Suprapubic skin (tissue), 4 donors: Measurements from ENCODE around the gene CDPF1. TPM values are rescaled to one million over a fixed set of nuclear protein-coding genes. Genes with fewer than 3 reads are reported as not detected.

ENCODE experiments used
- DNase-seq, 2 donors: peaks; one replicate each; pipeline ENCODE4 v3.0.0-alpha.2; 2019; ENCODE audit warnings: low spot score in 2 of 2
- H3K27ac ChIP-seq: fragments of 200-600 bp; sonication (generic); one replicate; pipeline ENCODE4 v1.5.1; 2019
- H3K27me3 ChIP-seq: fragments of 200-600 bp; sonication (generic); one replicate; pipeline ENCODE4 v1.5.1; 2019
- H3K36me3 ChIP-seq: fragments of 200-600 bp; sonication (generic); one replicate; pipeline ENCODE4 v1.5.1; 2019
- H3K4me1 ChIP-seq: fragments of 200-600 bp; sonication (generic); one replicate; pipeline ENCODE4 v1.5.1; 2019
- H3K4me3 ChIP-seq: fragments of 200-600 bp; sonication (generic); one replicate; pipeline ENCODE4 v1.5.1; 2019; ENCODE audit warnings: mild to moderate bottlenecking
- H3K9me3 ChIP-seq: fragments of 200-600 bp; sonication (generic); one replicate; pipeline ENCODE4 v1.5.1; 2019
- EP300 ChIP-seq: sonication (generic); formaldehyde crosslinking; IDR thresholded peaks from one replicate; pipeline ENCODE4 v1.6.1; 2017; ENCODE audit warnings: antibody characterized with exemption
- POLR2A ChIP-seq, 2 donors: fragments of 450-650 bp; IDR thresholded peaks; one replicate each; pipeline ENCODE4 v1.6.1; 2017; ENCODE audit warnings: antibody characterized with exemption in 2 of 2, mild to moderate bottlenecking in 2 of 2, moderate library complexity in 2 of 2
- POLR2AphosphoS5 ChIP-seq, 3 donors: sonication (generic); formaldehyde crosslinking; IDR thresholded peaks; one replicate each; pipeline ENCODE4 v1.6.1; 2017; ENCODE audit warnings: antibody characterized with exemption in 3 of 3
- WGBS: methylation state at CpG from one replicate; pipeline ENCODE4 v1.1.5; 2018; 5-methylcytosine and 5-hydroxymethylcytosine counted together
- total RNA-seq, 4 donors: library from RNA; depleted of rRNA; stranded (reverse); fragments of >200 nt; gene quantifications; one replicate each; pipeline ENCODE4 v1.1.0, GENCODE V29; 2016
- TF ChIP-seq, protein P1 (sequence below), 2 donors: fragments of 200-600 bp in 1 of 2; fragments of 450-650 bp in 1 of 2; sonication (generic) in 1 of 2; IDR thresholded peaks; one replicate each; pipeline ENCODE4 v1.5.1; 2016 to 2019; ENCODE audit warnings: antibody characterized with exemption in 2 of 2, mild to moderate bottlenecking in 1 of 2, moderate library complexity in 1 of 2

The CDPF1 gene
- total RNA-seq, 4 donors from 2014 or later: 3.9 to 13.4 (median 9.5) TPM

DNA sequence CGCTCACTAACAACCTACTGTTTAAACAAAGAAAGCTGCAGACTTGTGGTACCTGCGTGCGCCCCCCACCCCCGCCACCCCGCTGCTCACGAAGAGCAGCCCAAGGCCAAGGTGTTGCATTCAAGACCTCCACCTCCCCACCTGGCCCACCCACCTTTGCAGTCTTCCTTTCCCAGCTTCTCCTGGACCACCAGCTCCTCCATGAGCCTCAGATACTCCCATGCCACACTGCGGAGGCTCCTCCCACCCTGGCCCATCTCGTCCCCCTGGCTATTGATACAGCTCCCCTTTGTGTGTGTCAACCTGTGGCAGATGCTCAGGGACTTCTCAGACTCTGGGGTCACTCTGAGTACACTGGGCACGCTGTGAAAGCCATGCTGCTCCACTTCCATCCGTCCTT lies 3.9 kb downstream of the CDPF1 start:
- no peak for TF ChIP-seq POLR2AphosphoS5 (IDR thresholded peaks at IDR 0.05)
- TF ChIP-seq POLR2A (IDR thresholded peaks at IDR 0.05): no peak
- TF ChIP-seq, protein P1, sequence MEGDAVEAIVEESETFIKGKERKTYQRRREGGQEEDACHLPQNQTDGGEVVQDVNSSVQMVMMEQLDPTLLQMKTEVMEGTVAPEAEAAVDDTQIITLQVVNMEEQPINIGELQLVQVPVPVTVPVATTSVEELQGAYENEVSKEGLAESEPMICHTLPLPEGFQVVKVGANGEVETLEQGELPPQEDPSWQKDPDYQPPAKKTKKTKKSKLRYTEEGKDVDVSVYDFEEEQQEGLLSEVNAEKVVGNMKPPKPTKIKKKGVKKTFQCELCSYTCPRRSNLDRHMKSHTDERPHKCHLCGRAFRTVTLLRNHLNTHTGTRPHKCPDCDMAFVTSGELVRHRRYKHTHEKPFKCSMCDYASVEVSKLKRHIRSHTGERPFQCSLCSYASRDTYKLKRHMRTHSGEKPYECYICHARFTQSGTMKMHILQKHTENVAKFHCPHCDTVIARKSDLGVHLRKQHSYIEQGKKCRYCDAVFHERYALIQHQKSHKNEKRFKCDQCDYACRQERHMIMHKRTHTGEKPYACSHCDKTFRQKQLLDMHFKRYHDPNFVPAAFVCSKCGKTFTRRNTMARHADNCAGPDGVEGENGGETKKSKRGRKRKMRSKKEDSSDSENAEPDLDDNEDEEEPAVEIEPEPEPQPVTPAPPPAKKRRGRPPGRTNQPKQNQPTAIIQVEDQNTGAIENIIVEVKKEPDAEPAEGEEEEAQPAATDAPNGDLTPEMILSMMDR (IDR thresholded peaks at IDR 0.05): no peak
- no peak for TF ChIP-seq EP300
- no peak overlapping the region for H3K27ac ChIP-seq
- 94% methylated on average over 10 of the region's 10 CpGs for whole genome bisulfite sequencing

DNA sequence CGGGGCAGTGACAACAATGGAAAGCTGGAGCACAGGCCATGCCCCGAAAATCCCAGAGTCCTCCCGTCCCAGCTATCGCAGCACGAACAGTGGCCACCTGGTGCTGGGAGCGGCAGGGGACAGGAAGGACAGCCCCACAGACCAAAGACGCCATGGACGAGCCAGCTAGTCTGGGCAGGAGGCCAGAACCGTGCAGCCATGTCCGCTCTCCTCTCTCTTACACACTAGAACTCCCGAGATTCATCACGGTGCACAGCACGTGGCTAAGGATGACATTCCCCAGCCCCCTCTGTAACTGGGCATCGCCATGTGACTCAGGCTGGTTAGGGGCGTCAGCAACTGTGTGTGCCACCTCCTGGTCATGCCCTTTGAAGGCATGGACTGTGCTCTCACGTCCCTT lies 4.6 kb downstream of the CDPF1 start:
- no peaks in the 10 kb centered on the region for H3K9me3 ChIP-seq
- WGBS: 51% methylated on average over 15 of the region's 16 CpGs
- H3K4me3 ChIP-seq: no peak overlapping the region
- no peak for DNase-seq
- H3K4me1 ChIP-seq: peaks cover 15% of the 10 kb centered on the region
- no peaks in the 10 kb centered on the region for H3K27me3 ChIP-seq
- TF ChIP-seq EP300 (no peak), POLR2AphosphoS5 (IDR thresholded peaks at IDR 0.05) (no peak), POLR2A (IDR thresholded peaks at IDR 0.05) (no peak)
- TF ChIP-seq, protein P1 (IDR thresholded peaks at IDR 0.05): no peak
- peaks cover 17% of the 10 kb centered on the region for H3K36me3 ChIP-seq
- no peak overlapping the region for H3K27ac ChIP-seq

More for the DNA sequence above, 3.9 kb downstream of the CDPF1 start:
- no peaks in the 10 kb centered on the region for H3K9me3 ChIP-seq
- peaks cover 21% of the 10 kb centered on the region for H3K4me1 ChIP-seq
- H3K4me3 ChIP-seq: no peak overlapping the region
- H3K36me3 ChIP-seq: peaks cover 17% of the 10 kb centered on the region
- no peak for DNase-seq
- H3K27me3 ChIP-seq: no peaks in the 10 kb centered on the region

DNA sequence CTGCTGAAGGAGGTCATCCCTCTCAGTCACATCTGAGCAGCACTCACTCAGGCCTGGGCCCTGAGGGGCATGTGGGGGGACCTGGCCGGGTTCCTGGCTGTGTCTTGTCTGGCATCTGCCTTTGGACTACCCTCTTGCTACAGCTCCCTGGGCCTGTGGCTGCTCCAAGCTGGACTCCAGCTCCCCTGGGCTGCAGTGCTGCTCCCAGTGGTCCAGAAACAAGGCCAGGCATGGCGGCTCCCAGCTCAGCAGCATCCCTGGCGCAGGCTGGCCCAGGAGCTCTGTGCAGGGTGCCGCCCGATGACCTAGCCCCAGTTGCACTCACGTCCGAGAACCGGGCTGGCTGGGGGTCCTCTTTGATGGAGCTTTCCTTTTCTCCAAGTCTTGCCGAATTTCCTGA lies 5.3 kb downstream of the CDPF1 start:
- TF ChIP-seq EP300: no peak
- TF ChIP-seq POLR2A (IDR thresholded peaks at IDR 0.05): no peak
- TF ChIP-seq POLR2AphosphoS5 (IDR thresholded peaks at IDR 0.05): no peak
- TF ChIP-seq, protein P1 (IDR thresholded peaks at IDR 0.05): no peak
- H3K36me3 ChIP-seq: peaks cover 22% of the 10 kb centered on the region
- peaks cover 14% of the 10 kb centered on the region for H3K4me1 ChIP-seq
- no peaks in the 10 kb centered on the region for H3K27me3 ChIP-seq
- no peak overlapping the region for H3K27ac ChIP-seq
- H3K4me3 ChIP-seq: no peak overlapping the region
- H3K9me3 ChIP-seq: no peaks in the 10 kb centered on the region
- WGBS: 89% methylated on average over 8 of the region's 9 CpGs
- DNase-seq: no peak

DNA sequence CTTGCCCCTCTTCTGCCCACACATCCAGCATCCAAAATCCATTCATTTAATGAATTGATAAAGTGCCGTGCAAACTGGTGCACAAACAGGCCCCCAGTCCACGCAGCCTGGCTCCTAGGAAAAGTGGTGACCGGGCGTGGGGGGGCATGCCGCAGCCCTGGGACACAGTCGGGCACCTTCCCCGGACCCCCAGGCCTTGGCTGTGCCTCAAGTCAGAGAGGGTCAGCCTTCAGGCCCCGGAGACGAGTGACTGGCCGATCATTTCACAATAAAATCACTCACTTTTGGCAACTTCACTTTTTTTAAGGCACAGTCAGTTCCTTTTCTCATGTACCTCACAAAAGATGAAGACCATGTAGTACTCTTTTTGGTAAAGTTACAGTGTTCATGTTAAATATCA lies 8.0 kb downstream of the CDPF1 start:
- TF ChIP-seq POLR2A (IDR thresholded peaks at IDR 0.05) (no peak), POLR2AphosphoS5 (IDR thresholded peaks at IDR 0.05) (no peak), EP300 (no peak)
- TF ChIP-seq, protein P1 (IDR thresholded peaks at IDR 0.05): no peak

DNA sequence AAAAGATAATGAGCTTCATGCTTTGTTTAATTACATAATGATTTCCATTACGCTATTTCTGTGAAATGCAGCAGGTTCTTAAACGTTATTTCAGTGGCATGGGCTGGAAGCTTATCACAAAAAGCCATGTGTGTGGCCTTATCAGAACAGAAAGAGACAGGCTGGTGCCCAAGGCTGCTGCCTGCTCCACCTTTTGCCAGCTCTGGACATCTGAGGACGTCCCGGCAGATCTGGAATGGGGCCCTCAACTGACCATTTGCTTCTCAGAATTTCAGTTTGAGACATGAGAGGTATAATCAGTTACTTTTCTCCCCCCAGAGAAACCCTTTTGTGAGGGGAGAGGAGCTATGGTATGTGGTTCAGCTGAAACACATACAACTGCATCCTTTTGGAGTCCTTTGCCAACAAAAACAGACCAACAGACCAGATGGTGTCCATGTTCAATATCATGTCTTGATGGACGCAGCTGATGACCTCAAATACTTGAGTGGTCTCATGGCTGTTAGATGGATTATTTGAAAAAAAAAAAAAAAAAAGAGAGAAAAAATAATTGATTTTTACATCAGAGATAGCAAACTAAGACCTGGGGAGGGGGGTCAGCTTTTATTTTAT lies 8.6 kb downstream of the CDPF1 start:
- Histone ChIP-seq H3K27ac (no peak overlapping the region), H3K27me3 (no peaks in the 10 kb centered on the region), H3K36me3 (peaks cover 43% of the 10 kb centered on the region), H3K9me3 (no peaks in the 10 kb centered on the region), H3K4me3 (no peak overlapping the region), H3K4me1 (no peaks in the 10 kb centered on the region)
- no peak for TF ChIP-seq EP300
- TF ChIP-seq POLR2AphosphoS5 (IDR thresholded peaks at IDR 0.05): no peak
- TF ChIP-seq POLR2A (IDR thresholded peaks at IDR 0.05): no peak
- TF ChIP-seq, protein P1 (IDR thresholded peaks at IDR 0.05): no peak
- no peak for DNase-seq
- 83% methylated on average over 5 of the region's 5 CpGs for WGBS

More for the DNA sequence above, 8.0 kb downstream of the CDPF1 start:
- H3K9me3 ChIP-seq: no peaks in the 10 kb centered on the region
- DNase-seq: no peak
- H3K4me1 ChIP-seq: no peaks in the 10 kb centered on the region
- H3K27ac ChIP-seq: no peak overlapping the region
- no peaks in the 10 kb centered on the region for H3K27me3 ChIP-seq
- WGBS: 91% methylated on average over 10 of the region's 10 CpGs
- H3K36me3 ChIP-seq: peaks cover 39% of the 10 kb centered on the region
- no peak overlapping the region for H3K4me3 ChIP-seq
